GM10248 (cell line): ENCODE results near the gene CFAP69.
A peak's percentile ranks its signal among the peaks of the same experiment; 100 is the strongest.

Experiments
- CTCF ChIA-PET: fragments of 300-600 bp; sonication (Branson Sonifier 250); formaldehyde crosslinking; extraction: SDS; loops from one replicate; lab custom pipeline; 2021; ENCODE audit warnings: antibody characterized with exemption; lab: Yijun Ruan, JAX
- POLR2A ChIA-PET: fragments of 350-650 bp; sonication (Branson Sonifier 250); formaldehyde crosslinking; extraction: SDS; loops from one replicate; lab custom pipeline; 2020; ENCODE audit warnings: antibody characterized with exemption; lab: Yijun Ruan, JAX
- DNase-seq: peaks from one replicate; pipeline ENCODE4 v3.0.0; 2012; ENCODE audit errors: extremely low spot score
- CTCF ChIP-seq: IDR thresholded peaks from 2 replicates; pipeline ENCODE4 v1.5.1; 2012; ENCODE audit warnings: mild to moderate bottlenecking, low read depth; ENCODE audit errors: extremely low read depth, missing control alignments, control extremely low read depth

Gene CFAP69, protein sequence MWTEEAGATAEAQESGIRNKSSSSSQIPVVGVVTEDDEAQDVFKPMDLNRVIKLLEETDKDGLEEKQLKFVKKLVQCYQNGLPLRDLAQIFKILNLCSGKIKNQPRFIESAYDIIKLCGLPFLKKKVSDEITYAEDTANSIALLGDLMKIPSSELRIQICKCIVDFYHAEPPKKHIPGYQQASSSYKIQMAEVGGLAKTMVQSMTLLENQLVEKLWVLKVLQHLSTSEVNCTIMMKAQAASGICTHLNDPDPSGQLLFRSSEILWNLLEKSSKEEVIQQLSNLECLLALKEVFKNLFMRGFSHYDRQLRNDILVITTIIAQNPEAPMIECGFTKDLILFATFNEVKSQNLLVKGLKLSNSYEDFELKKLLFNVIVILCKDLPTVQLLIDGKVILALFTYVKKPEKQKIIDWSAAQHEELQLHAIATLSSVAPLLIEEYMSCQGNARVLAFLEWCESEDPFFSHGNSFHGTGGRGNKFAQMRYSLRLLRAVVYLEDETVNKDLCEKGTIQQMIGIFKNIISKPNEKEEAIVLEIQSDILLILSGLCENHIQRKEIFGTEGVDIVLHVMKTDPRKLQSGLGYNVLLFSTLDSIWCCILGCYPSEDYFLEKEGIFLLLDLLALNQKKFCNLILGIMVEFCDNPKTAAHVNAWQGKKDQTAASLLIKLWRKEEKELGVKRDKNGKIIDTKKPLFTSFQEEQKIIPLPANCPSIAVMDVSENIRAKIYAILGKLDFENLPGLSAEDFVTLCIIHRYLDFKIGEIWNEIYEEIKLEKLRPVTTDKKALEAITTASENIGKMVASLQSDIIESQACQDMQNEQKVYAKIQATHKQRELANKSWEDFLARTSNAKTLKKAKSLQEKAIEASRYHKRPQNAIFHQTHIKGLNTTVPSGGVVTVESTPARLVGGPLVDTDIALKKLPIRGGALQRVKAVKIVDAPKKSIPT

GRCh38 chr7:90244909-90245851 lies at the start of gene CFAP69:
Gene CFAP69 (plus strand): TSS chr7:90245174. CDS start chr7:90245425, 251 bp downstream.
- DNase-seq, result peak; percentile 89
- ChIA-PET POLR2A (no interaction called here), CTCF (interaction anchor here (1.0 to 3.9 kb wide), 6 partner anchors 14 to 186 kb away, joined by 3 to 16 read pairs (median 6); no protein-coding TSS in a partner anchor)
- TF ChIP-seq CTCF, result no peak

DNA sequence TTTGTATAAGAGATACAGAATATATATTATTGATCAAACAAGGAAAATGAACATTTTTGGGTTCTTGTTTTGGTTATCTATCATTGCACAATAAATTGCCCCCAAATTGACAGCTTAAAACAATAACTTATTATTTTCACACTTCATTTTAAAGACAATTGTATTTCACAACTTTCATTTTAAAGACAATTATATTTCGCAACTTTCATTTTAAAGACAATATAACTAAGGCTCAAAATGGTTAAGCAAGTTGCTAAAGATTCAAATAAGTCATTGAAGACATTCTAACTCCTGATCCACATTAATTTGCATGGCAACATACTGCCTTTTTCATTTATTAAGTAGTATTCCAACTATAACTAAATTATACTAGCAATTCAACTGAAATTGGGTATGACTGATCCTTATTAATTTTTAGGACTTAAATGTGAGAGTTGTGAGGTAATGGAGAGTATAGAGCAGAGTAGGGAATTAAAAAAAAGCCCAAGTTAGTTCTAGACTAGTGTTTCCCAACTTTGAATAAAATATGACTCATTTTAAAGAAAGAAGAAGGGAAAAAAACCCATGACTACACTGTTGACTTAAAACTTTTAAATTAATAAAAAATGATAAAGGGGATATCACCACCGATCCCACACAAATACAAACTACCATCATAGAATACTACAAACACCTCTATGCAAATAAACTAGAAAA lies 43.3 kb upstream of the CFAP69 start:
- CTCF ChIA-PET, result no interaction called here
- TF ChIP-seq CTCF, result no peak
- POLR2A ChIA-PET, result no interaction called here
- DNase-seq, result no peak

- ChIA-PET POLR2A (no interaction called here), CTCF (interaction anchor here (1.1 to 1.7 kb wide), 2 partner anchors 13 to 54 kb away, joined by 3 to 4 read pairs; partner anchors contain the start of gene STEAP1)
- no peak for TF ChIP-seq CTCF
- DNase-seq, result no peak
Measured at GRCh38 chr7:90207956-90208355, 37.0 kb upstream of the CFAP69 start.

DNA sequence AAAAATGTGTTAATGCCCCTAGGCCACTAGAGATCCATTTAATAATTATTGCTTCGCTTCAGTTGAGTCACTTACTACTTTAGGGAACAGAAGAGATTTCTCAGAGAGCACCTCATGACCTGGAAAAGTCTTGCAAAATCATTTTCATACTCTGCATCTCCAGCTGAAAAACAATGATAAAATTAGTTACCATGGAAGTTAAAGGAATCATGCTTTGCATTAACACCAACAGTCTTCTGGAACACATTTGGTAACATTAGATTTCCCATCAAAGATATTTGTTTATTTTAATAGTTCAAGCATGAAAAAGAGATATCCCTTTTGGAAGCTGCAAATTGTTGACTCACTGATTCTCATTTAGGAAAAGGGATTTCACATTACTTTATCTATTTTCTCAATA lies 35.2 kb upstream of the CFAP69 start:
- no peak for DNase-seq
- TF ChIP-seq CTCF, result no peak
- CTCF ChIA-PET, result interaction anchor here (2.4 kb wide), 1 partner anchor 43 kb away, joined by 5 read pairs; no protein-coding TSS in a partner anchor
- POLR2A ChIA-PET, result no interaction called here

DNA sequence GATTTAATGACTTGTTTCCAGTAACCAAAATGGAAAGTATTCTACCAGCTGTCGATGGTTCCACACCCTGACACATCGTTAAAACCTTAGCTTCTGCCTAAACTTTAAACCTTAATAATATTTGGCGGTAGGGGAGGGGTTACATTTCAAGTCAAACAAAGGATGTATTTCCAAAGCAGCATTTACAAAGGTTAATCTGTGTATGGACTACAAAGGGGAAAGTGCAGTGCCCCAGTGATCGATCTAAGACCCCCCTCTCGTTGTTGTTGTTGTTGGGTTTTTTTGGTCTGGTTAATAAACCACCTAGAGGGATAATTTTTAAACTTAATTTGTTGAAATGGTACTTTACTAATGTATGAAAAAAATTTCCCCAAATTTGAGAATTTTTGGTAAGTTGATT lies 34.5 kb upstream of the CFAP69 start:
- ChIA-PET CTCF (interaction anchor here (0.7 to 3.3 kb wide), 8 partner anchors 14 to 210 kb away, joined by 3 to 14 read pairs (median 8); partner anchors contain the start of gene FAM237B), POLR2A (no interaction called here)
- no peak for DNase-seq
- no peak for TF ChIP-seq CTCF
